Spleen (tissue), 11 donors: ENCODE data around the gene TESMIN. TPM values are rescaled to one million over a fixed set of nuclear protein-coding genes. Genes with fewer than 3 reads are reported as not detected.

Experiments used
- DNase-seq: peaks from one replicate; pipeline ENCODE4 v3.0.0-alpha.2; 2020
- H3K27ac ChIP-seq, 8 donors: fragments of 200-600 bp; sonication (generic) in 7 of 8; 1 replicate in 4 of 8; 2 replicates in 4 of 8; pipeline versions ENCODE4 v1.5.0 to v1.8.0; 2016 to 2021; ENCODE audit warnings: inconsistent platforms in 4 of 8, mild to moderate bottlenecking in 4 of 8, moderate library complexity in 1 of 8
- H3K27me3 ChIP-seq, 7 donors: fragments of 200-600 bp; sonication (generic) in 6 of 7; replicated peaks in 1 of 7; 1 replicate in 4 of 7; 2 replicates in 3 of 7; pipeline versions ENCODE4 v1.5.0 to v1.8.0; 2016 to 2021; ENCODE audit warnings: inconsistent platforms in 3 of 7, mild to moderate bottlenecking in 1 of 7
- H3K36me3 ChIP-seq, 6 donors: fragments of 200-600 bp; sonication (generic) in 5 of 6; 1 replicate in 4 of 6; 2 replicates in 2 of 6; pipeline versions ENCODE4 v1.5.0 to v1.8.0; 2016 to 2021; ENCODE audit warnings: inconsistent platforms in 2 of 6
- H3K4me1 ChIP-seq, 6 donors: fragments of 200-600 bp; sonication (generic) in 5 of 6; 1 replicate in 3 of 6; 2 replicates in 3 of 6; pipeline versions ENCODE4 v1.5.0 to v1.8.0; 2016 to 2021; ENCODE audit warnings: inconsistent platforms in 3 of 6
- H3K4me3 ChIP-seq, 8 donors: fragments of 200-600 bp; sonication (generic) in 7 of 8; 1 replicate in 4 of 8; 2 replicates in 4 of 8; pipeline versions ENCODE4 v1.5.0 to v1.8.0; 2016 to 2021; ENCODE audit warnings: inconsistent platforms in 4 of 8, mild to moderate bottlenecking in 4 of 8, moderate library complexity in 2 of 8
- H3K9me3 ChIP-seq, 8 donors: fragments of 200-600 bp; sonication (generic) in 7 of 8; 1 replicate in 4 of 8; 2 replicates in 4 of 8; pipeline versions ENCODE4 v1.5.0 to v1.8.0; 2016 to 2021; ENCODE audit warnings: inconsistent platforms in 4 of 8
- CTCF ChIP-seq, 11 experiments: fragments of 200-600 bp in 7 of 11; fragments of 450-650 bp in 4 of 11; sonication (generic) in 4 of 11; IDR thresholded peaks in 8 of 11; conservative IDR thresholded peaks in 3 of 11; 1 replicate in 7 of 11; 2 replicates in 4 of 11; pipeline versions ENCODE4 v1.4.0 to v1.8.0; 2016 to 2021; ENCODE audit warnings: antibody characterized with exemption in 11 of 11, inconsistent platforms in 4 of 11, mild to moderate bottlenecking in 1 of 11
- POLR2A ChIP-seq, 3 donors: fragments of 450-650 bp; IDR thresholded peaks; one replicate each; pipeline ENCODE4 v1.5.1; 2017; ENCODE audit warnings: antibody characterized with exemption in 3 of 3, mild to moderate bottlenecking in 1 of 3
- POLR2AphosphoS5 ChIP-seq, 3 donors: sonication (generic); formaldehyde crosslinking; IDR thresholded peaks; one replicate each; pipeline ENCODE4 v1.5.1; 2017; ENCODE audit warnings: antibody characterized with exemption in 3 of 3
- WGBS, 5 donors: extraction: QIAGEN DNeasy Blood & Tissue Kit in 3 of 5; methylation state at CpG; one replicate each; pipeline versions ENCODE4 v1.1.5 to v1.1.7; 2013 to 2018; 5-methylcytosine and 5-hydroxymethylcytosine counted together
- intact Hi-C: fragments of 100-400 bp; cut with DNase I; formaldehyde crosslinking; loops from one replicate; pipeline ENCODE4 v1.15.0; 2023; ENCODE audit warnings: low total_unique reads
- polyA plus RNA-seq, 3 donors: library from polyadenylated mRNA; stranded (reverse); fragments of 200-250 nt; gene quantifications; one replicate each; pipeline ENCODE4 v1.2.1, GENCODE V29; 2013
- total RNA-seq, 7 donors: library from RNA; depleted of rRNA in 3 of 7; stranded (reverse); fragments of >200 nt in 3 of 7; fragmentation: NEBNext Ultra II Directional in 4 of 7; extraction: Animal tissue kit (Norgen Biotek cat#: 25700) in 4 of 7; gene quantifications; one replicate each; pipeline versions ENCODE4 v1.1.0 to v1.2.1, GENCODE V29; 2016 to 2021
- donor health status: healthy with polysubstance abuse.
- donor health status: DM: no; HTN: no; CAD: no; lungs with moderate emphysema.
- donor health status: DM: no; HTN: no; CAD: no.
- donor health status: Bipolar disorder and iron deficiency.
- donor health status: healthy.
- donor health status: DM: no; HTN: no; CAD: no.
- donor health status: DM: yes; HTN: yes; CAD: no.

TESMIN gene
- total and polyA plus RNA-seq, 10 donors, result 0.70 to 8.4 (median 4.4) TPM

GRCh38 chr11:68698993-68699392 is 52.3 kb downstream of the TESMIN start:
- intact Hi-C loops, result no loop called here
- no peaks in the 10 kb centered on the region for H3K4me1 ChIP-seq
- no peak for DNase-seq
- no peak overlapping the region for H3K27ac ChIP-seq
- peaks cover 0 to 41% (median 27%) of the 10 kb centered on the region in 8 donors for H3K9me3 ChIP-seq
- peaks cover 0 to 27% (median 0%) of the 10 kb centered on the region in 7 donors for H3K27me3 ChIP-seq
- WGBS, 5 donors, result 86 to 98% (median 96%) methylated on average over 2 of the region's 2 CpGs
- TF ChIP-seq POLR2A (IDR thresholded peaks at IDR 0.05) (no peak), CTCF (IDR thresholded peaks at IDR 0.05 in 8 of 11, conservative IDR thresholded peaks at IDR 0.05 in 3 of 11) (no peak), POLR2AphosphoS5 (IDR thresholded peaks at IDR 0.05) (no peak)
- no peaks in the 10 kb centered on the region for H3K36me3 ChIP-seq
- no peak overlapping the region for H3K4me3 ChIP-seq

- peaks cover 0 to 41% (median 27%) of the 10 kb centered on the region in 8 donors for H3K9me3 ChIP-seq
- H3K4me3 ChIP-seq, result no peak overlapping the region
- no peak for DNase-seq
- H3K27ac ChIP-seq, result no peak overlapping the region
- WGBS, 5 donors, result 32 to 70% (median 40%) methylated on average over 2 of the region's 2 CpGs
- TF ChIP-seq CTCF (IDR thresholded peaks at IDR 0.05 in 8 of 11, conservative IDR thresholded peaks at IDR 0.05 in 3 of 11), result no peak
- TF ChIP-seq POLR2AphosphoS5 (IDR thresholded peaks at IDR 0.05), result no peak
- TF ChIP-seq POLR2A (IDR thresholded peaks at IDR 0.05), result no peak
- H3K36me3 ChIP-seq, result no peaks in the 10 kb centered on the region
- peaks cover 0 to 46% (median 0%) of the 10 kb centered on the region in 7 donors for H3K27me3 ChIP-seq
- peaks cover 0 to 3% (median 0%) of the 10 kb centered on the region in 6 donors for H3K4me1 ChIP-seq
- intact Hi-C loops, result no loop called here
Measured at GRCh38 chr11:68695531-68695930, 55.8 kb downstream of the TESMIN start.

DNA sequence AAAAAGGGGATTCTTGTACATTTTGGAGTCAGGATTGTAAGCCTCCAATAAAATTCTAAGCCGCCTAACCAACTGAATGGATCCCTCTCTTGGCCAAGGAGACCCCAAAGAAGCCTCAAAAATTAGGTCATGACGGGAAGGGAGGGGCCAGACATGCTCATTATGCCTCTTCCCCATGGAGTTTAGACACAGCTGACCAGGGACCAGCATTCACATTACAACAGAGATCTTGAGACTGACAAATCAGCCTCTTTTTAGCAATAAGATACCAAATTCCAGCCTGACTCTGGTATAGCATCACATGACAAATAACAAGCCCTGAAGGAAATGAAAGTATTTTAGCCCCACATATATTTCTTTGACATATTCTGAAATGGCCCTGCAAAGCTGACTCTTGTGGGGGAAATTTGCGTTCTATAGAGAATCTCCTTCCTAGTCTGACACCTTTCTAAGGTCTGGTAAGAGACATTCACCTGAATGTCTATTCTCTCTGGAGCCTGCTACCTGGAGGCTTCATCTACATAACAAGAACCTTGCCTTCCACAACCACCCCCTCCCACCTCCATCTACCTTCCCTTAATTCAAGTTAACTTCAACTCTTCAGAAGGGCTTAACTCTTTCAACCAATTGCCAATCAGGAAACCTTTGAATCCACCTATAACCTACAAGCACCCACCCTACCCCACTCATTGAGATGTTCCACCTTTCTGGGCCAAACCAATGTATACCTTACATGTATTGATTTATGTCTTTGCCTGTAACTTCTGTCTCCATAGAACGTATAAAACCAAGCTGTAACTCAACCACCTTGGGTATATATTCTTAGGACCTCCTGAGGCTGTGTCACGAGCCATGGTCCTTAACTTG is 56.7 kb downstream of the TESMIN start:
- H3K36me3 ChIP-seq, result no peaks in the 10 kb centered on the region
- peaks cover 0 to 45% (median 0%) of the 10 kb centered on the region in 7 donors for H3K27me3 ChIP-seq
- no peak overlapping the region for H3K4me3 ChIP-seq
- intact Hi-C loops, result no loop called here
- H3K27ac ChIP-seq, result no peak overlapping the region
- 72 to 86% (median 80%) methylated on average over 5 of the region's 5 CpGs for WGBS, 5 donors
- H3K9me3 ChIP-seq, result peaks cover 0 to 41% (median 27%) of the 10 kb centered on the region in 8 donors
- TF ChIP-seq CTCF (IDR thresholded peaks at IDR 0.05 in 8 of 11, conservative IDR thresholded peaks at IDR 0.05 in 3 of 11), result no peak
- TF ChIP-seq POLR2A (IDR thresholded peaks at IDR 0.05), result no peak
- no peak for TF ChIP-seq POLR2AphosphoS5 (IDR thresholded peaks at IDR 0.05)
- DNase-seq, result no peak
- peaks cover 0 to 10% (median 0%) of the 10 kb centered on the region in 6 donors for H3K4me1 ChIP-seq

GRCh38 chr11:68693484-68693882 is 57.8 kb downstream of the TESMIN start:
- TF ChIP-seq CTCF (IDR thresholded peaks at IDR 0.05 in 8 of 11, conservative IDR thresholded peaks at IDR 0.05 in 3 of 11), result no peak
- TF ChIP-seq POLR2A (IDR thresholded peaks at IDR 0.05), result no peak
- TF ChIP-seq POLR2AphosphoS5 (IDR thresholded peaks at IDR 0.05), result no peak
- no peak for DNase-seq
- Histone ChIP-seq H3K4me3 (no peak overlapping the region), H3K36me3 (no peaks in the 10 kb centered on the region), H3K4me1 (peaks cover 0 to 10% (median 0%) of the 10 kb centered on the region in 6 donors), H3K9me3 (peaks cover 0 to 32% (median 24%) of the 10 kb centered on the region in 8 donors), H3K27me3 (peaks cover 0 to 50% (median 0%) of the 10 kb centered on the region in 7 donors), H3K27ac (no peak overlapping the region)
- intact Hi-C loops, result no loop called here
- WGBS, 5 donors, result 87 to 92% (median 91%) methylated on average over 10 of the region's 10 CpGs
